ENCODE results near the gene FUZ.

Gene FUZ

GRCh38 chr19:49803529-49803856 lies 9.6 kb downstream of the FUZ start:
- no peak for TF ChIP-seq CTCF (IDR thresholded peaks at IDR 0.05; ENCODE audit: low read depth, low read length, poor library complexity, severe bottlenecking)
- TF ChIP-seq EZH2phosphoT487 (IDR thresholded peaks at IDR 0.05; ENCODE audit: borderline replicate concordance, low read length), result no peak
- peaks cover 11% of the 10 kb centered on the region for H3K4me1 ChIP-seq (ENCODE audit: control insufficient read depth, low read length)
- no peaks in the 10 kb centered on the region for H3K27me3 ChIP-seq (ENCODE audit: control insufficient read depth, low read length)
- no peaks in the 10 kb centered on the region for H3K79me2 ChIP-seq (ENCODE audit: control insufficient read depth, low read length)
- no peak overlapping the region for H3K4me3 ChIP-seq (ENCODE audit: low read length)
- H3K36me3 ChIP-seq (ENCODE audit: control insufficient read depth, low read length), result peaks cover 59% of the 10 kb centered on the region
- no peaks in the 10 kb centered on the region for H3F3A ChIP-seq (ENCODE audit: control insufficient read depth, insufficient read depth)
- peaks cover 4% of the 10 kb centered on the region for H4K20me1 ChIP-seq (ENCODE audit: control insufficient read depth, insufficient read depth, low read depth, low read length)
- no peak overlapping the region for H3K27ac ChIP-seq (ENCODE audit: low read depth, low read length)
- H3K9me2 ChIP-seq (replicated peaks; ENCODE audit: control insufficient read depth, low read length), result no peaks in the 10 kb centered on the region
- no peak overlapping the region for H3K4me2 ChIP-seq (ENCODE audit: low read length)
- no peaks in the 10 kb centered on the region for H3K9me3 ChIP-seq (ENCODE audit: control insufficient read depth, insufficient read depth, low read length)

GRCh38 chr19:49802836-49803528 lies 10.1 kb downstream of the FUZ start:
- H3K9me2 ChIP-seq (replicated peaks; ENCODE audit: control insufficient read depth, low read length), result no peaks in the 10 kb centered on the region
- H3F3A ChIP-seq (ENCODE audit: control insufficient read depth, insufficient read depth), result no peaks in the 10 kb centered on the region
- peaks cover 54% of the 10 kb centered on the region for H3K36me3 ChIP-seq (ENCODE audit: control insufficient read depth, low read length)
- H3K79me2 ChIP-seq (ENCODE audit: control insufficient read depth, low read length), result no peaks in the 10 kb centered on the region
- peaks cover 7% of the 10 kb centered on the region; the same call in 1 of the 2 replicates for H3K4me1 ChIP-seq (ENCODE audit: control insufficient read depth, low read length)
- no peak overlapping the region for H3K27ac ChIP-seq (ENCODE audit: low read depth, low read length)
- H4K20me1 ChIP-seq (ENCODE audit: control insufficient read depth, insufficient read depth, low read depth, low read length), result no peaks in the 10 kb centered on the region
- TF ChIP-seq CTCF (IDR thresholded peaks at IDR 0.05; ENCODE audit: low read depth, low read length, poor library complexity, severe bottlenecking) (no peak), EZH2phosphoT487 (IDR thresholded peaks at IDR 0.05; ENCODE audit: borderline replicate concordance, low read length) (no peak)
- no peaks in the 10 kb centered on the region for H3K27me3 ChIP-seq (ENCODE audit: control insufficient read depth, low read length)
- no peaks in the 10 kb centered on the region for H3K9me3 ChIP-seq (ENCODE audit: control insufficient read depth, insufficient read depth, low read length)
- H3K4me3 ChIP-seq (ENCODE audit: low read length), result no peak overlapping the region
- no peak overlapping the region for H3K4me2 ChIP-seq (ENCODE audit: low read length)

GRCh38 chr19:49801966-49802661 lies 11.0 kb downstream of the FUZ start:
- TF ChIP-seq EZH2phosphoT487 (IDR thresholded peaks at IDR 0.05; ENCODE audit: borderline replicate concordance, low read length), result no peak
- TF ChIP-seq CTCF (IDR thresholded peaks at IDR 0.05; ENCODE audit: low read depth, low read length, poor library complexity, severe bottlenecking), result no peak
- Histone ChIP-seq H3K9me2 (replicated peaks; ENCODE audit: control insufficient read depth, low read length) (no peaks in the 10 kb centered on the region), H3K79me2 (ENCODE audit: control insufficient read depth, low read length) (no peaks in the 10 kb centered on the region), H3K27me3 (ENCODE audit: control insufficient read depth, low read length) (no peaks in the 10 kb centered on the region), H3K36me3 (ENCODE audit: control insufficient read depth, low read length) (peaks cover 49% of the 10 kb centered on the region), H3K9me3 (ENCODE audit: control insufficient read depth, insufficient read depth, low read length) (no peaks in the 10 kb centered on the region), H3K27ac (ENCODE audit: low read depth, low read length) (no peak overlapping the region), H3K4me1 (ENCODE audit: control insufficient read depth, low read length) (peaks cover 2% of the 10 kb centered on the region; the same call in 1 of the 2 replicates), H4K20me1 (ENCODE audit: control insufficient read depth, insufficient read depth, low read depth, low read length) (no peaks in the 10 kb centered on the region), H3F3A (ENCODE audit: control insufficient read depth, insufficient read depth) (no peaks in the 10 kb centered on the region), H3K4me2 (ENCODE audit: low read length) (no peak overlapping the region), H3K4me3 (ENCODE audit: low read length) (no peak overlapping the region)

Measured in DOHH2 (cell line).